GM18502 (cell line): ENCODE results near the gene QRICH2.
"Not testable (repeated sequence)": the region's sequence is repeated elsewhere in the genome, so short reads cannot be mapped to it uniquely, and the experiment has no call there.

Experiments
- ATAC-seq: cut with Tn5 transposase; IDR thresholded peaks from one replicate; pipeline ENCODE4 v1.9.1; 2021; ENCODE audit warnings: mild to moderate bottlenecking; ENCODE audit not compliant: unreplicated experiment, poor library complexity

QRICH2 gene, protein sequence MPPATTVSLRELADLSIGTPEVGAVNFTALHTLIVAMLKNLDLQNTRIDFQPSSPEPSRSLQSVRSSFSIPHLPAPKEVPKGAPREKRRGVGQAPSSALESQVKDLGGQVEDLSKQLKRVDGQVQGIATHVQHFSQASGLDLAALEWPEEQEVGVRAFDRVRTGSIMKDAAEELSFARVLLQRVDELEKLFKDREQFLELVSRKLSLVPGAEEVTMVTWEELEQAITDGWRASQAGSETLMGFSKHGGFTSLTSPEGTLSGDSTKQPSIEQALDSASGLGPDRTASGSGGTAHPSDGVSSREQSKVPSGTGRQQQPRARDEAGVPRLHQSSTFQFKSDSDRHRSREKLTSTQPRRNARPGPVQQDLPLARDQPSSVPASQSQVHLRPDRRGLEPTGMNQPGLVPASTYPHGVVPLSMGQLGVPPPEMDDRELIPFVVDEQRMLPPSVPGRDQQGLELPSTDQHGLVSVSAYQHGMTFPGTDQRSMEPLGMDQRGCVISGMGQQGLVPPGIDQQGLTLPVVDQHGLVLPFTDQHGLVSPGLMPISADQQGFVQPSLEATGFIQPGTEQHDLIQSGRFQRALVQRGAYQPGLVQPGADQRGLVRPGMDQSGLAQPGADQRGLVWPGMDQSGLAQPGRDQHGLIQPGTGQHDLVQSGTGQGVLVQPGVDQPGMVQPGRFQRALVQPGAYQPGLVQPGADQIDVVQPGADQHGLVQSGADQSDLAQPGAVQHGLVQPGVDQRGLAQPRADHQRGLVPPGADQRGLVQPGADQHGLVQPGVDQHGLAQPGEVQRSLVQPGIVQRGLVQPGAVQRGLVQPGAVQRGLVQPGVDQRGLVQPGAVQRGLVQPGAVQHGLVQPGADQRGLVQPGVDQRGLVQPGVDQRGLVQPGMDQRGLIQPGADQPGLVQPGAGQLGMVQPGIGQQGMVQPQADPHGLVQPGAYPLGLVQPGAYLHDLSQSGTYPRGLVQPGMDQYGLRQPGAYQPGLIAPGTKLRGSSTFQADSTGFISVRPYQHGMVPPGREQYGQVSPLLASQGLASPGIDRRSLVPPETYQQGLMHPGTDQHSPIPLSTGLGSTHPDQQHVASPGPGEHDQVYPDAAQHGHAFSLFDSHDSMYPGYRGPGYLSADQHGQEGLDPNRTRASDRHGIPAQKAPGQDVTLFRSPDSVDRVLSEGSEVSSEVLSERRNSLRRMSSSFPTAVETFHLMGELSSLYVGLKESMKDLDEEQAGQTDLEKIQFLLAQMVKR (N-terminal part only)

DNA sequence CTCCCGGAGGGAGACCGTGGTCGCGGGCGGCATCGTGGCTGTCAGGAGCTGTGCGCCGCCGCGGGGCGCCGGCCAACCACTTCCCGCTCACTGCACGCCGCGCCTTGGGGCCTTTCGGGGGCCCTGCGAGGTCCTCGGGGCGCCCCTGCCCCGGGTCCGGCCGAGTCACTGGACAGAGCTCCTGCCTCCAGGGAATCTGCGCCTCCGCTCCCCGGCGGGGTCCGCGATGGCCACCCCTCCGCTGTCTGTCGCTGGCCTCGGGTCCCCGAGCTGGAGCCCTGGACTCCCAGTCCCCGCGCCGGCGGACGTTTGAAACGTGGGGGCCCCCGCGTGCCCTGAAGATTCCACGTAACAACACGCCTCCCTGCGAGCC lies at the start of gene QRICH2:
QRICH2 (minus strand) TSS at position 311 of the 373 bp plus-strand sequence; CDS start at position 33, 278 bp downstream.
- ATAC-seq: no peak

DNA sequence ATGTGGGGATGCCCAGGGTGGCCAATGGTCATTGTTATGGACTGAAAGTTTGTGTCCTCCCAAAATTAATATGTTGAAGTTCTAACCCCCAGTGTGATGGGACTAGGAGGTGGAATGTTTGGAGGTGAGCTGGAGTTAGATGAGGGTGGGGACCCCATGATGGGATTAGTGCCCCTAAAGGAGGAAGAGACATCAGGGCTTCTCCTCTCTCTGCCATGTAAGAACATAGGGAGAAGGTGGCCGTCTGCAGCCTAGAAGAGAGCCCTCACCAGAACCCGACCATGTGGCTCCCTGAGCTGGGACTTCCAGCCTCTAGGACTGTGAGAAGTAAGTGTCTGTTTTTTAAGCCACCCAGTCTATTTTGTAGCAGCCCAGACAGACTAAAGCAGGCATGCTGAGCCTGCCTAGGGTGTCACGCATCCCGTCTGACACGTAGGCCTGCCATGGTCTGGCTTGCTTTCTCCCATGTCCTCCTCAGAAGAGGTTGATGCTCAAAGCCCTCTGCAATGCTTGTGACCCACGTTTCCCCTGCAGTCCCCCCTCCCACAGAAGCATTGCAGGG lies 49.6 kb upstream of the QRICH2 start:
- ATAC-seq: no peak

DNA sequence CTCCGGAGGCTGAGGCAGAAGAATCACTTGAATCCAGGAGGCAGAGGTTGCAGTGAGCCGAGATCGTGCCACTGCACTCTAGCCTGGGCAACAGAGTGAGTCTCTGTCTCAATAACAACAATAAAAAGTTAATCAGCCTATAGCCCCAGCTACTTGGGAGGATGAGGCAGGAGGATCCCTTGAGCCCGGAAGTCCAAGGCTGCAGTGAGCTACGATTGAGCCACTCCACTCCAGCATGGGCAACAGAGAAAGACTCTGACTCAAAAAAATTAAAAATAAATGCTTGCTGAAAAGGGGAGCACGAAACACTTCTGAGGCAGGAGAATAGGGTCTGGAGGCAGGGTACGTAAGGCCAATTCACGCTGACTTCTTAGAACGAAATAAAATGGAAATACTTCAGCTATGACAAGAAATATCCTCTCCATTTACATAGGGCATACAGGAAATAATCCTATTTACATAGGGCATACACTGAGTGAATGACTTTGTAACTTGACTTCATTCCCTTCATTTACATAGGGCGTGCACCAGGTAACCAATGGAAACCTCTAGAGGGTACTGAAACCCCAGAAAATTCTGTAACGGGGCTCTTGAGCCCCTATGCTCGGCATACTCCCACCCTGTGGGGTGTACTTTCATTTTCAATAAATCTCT lies 48.9 kb upstream of the QRICH2 start:
- ATAC-seq: no peak

DNA sequence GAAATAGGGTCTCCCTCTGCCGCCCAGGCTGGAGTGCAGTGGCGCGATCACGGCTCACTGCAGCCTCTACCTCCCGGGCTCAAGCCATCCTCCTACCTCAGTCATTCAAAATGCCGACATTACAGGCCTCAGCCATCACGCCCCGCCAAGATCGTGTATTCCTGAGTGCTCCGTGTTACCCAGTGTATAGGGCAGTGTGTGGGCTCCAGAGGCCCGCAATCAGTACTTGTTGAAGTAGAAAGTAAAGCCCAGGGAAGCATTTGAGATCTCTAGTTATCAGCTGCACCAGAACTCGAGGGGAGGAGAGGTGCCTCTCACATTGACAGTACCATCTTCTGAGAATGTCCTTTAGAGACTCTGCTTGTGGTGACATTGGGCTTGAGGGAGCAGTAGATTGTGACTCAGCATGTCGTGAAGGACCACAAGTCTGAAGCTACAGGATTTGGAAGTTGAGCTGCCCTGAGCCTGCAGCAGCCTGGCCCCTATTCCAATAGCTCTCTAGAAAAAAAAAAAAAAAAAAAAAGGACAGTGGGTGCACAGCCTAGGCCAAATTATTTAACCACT lies 46.8 kb upstream of the QRICH2 start:
- no peak for ATAC-seq

DNA sequence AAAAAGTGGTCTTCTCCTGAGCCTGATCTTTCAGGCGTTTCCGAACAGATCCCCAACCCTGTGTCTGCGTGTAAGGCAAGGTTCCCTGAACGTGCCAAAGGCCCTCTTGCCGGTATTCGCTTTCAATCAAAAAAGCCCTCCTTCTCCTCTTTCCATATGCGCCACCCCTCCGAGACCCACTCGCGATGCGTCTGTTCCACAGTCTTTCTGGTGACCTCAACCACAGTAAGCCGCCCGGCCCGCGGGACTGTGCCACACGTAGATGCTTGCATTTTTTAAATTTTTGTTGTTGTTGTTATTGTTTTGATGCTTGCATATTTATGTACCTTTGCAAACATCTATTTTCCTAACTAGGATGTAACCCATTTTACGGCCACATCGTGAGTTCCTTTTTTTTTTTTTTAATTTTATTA lies 46.2 kb upstream of the QRICH2 start:
- ATAC-seq: no peak

DNA sequence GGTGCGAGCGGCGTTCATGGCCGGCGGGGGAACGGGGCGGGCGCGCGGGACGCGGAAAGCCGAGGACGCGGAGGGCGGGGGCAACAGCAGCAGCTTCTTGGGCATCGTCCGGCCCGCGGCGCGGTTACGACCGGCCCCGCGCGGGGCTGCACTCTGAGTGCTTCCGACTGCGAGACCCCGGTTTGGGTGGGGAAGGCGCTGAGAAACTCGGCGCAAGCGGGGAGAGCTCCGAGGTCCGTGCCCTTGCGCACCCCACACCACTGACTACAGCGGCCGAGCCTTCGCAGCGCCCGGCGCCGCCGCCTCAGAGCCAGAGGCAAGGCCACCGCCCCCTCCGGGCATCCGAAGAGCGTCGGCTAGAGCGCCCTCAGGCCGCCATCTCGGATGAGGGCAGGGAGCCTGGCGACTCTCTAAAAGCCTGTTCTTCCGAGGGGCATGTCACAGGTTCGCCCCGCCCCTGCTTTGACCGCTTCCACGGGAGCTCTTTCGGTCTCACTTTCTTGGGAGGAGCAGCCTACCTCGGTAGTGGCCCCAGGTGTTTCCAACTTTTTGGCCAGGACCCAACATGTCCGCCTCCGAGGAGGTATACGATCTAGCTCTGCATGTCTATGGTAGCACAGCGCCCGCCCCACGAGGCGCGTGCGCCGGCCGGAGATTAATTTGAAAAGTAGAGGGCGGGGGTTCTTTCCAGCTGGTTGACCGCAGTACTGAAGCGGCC lies 45.7 kb upstream of the QRICH2 start, which contains the start of gene PRPSAP1:
PRPSAP1 (minus strand) TSS at position 318 of the 718 bp plus-strand sequence; CDS start at position 105, 213 bp downstream.
- peak; percentile 85 for ATAC-seq

DNA sequence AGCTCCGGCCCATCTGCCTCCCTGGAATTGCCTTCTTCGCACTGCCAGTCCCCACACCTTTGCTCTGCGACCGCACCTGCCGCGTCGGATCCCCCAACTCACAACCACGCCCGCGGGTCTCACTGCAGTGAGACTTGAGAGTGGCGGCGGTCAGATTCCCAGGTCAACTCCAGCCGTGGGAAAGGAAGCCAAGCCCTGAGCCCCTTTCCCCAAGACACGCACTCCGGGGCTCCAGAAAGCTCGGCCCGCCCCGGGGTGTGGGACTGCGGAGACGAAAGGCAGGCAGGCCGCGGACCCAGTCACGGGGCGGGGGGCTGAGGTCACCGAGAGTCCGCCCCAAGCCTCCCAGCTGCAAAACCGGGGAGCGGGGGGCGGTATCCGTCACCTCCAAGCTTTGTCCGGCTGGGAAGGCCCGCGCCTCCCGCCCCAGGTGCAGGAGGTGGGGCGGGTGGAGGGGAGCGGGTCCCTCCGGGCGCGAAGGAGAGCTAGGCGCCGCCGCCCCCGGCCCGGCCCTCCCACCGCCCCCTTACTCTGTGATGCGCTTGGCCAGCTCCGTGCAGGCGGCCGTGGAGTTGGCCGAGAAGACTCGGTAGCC lies 45.0 kb upstream of the QRICH2 start:
- peak; percentile 19 for ATAC-seq

DNA sequence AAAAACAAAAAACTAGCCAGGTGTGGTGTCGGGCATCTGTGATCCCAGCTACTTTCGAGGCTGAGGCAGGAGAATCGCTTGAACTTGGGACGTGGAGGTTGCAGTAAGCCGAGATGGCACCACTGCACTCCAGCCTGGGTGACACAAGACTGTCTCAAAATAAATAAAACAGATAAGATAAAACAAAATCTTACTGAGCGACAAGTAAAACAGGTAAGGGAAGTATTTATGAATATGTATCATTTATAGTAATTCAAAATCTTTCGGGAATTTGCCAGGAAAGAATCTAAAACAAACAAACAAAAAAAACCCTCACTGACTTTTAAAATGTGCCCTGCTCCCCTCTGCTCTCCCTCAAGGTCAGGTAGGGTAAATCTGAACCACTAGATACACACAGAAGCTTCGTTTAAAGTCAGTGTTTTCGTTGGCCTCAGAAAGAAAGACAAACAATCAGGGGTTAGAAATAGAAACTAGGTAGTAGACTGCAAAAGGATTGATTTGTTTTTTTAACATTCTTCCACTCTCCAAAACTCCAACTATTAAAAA lies 43.5 kb upstream of the QRICH2 start:
- ATAC-seq: no peak

DNA sequence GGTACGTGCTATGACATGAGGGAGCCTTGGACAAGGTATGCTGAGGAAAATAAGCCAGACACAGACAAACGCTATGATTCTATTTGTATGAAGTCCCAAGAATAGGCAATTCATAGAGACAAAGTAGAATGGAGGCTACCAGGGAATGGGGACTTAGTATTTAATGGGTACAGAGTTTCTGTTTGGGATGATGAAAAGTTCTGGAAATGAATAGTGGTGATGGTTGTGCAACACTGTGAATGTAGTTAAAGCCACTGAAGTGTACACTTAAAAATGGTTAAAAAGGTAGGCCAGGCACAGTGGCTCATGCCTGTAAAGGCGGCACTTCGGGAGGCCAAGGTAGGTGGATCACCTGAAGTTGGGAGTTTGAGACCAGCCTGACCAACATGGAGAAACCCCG lies 42.4 kb upstream of the QRICH2 start:
- ATAC-seq: no peak

DNA sequence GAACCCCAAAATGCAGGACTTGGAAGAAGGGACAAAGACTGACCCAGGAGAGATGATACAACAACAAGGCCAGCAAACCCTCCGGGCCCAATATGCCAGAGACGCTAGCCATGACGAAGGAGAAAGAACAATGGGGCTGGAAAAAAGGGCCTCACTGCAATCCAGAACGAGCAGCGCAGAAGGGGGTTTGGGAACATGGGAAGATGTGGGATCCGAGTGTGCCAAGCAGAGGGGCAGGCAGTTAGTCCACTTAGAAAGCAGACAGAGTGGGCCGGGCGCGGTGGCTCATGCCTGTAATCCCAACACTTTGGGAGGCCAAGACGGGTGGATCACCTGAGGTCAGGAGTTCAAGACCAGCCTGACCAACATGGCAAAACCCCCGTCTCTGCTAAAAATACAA lies 38.9 kb upstream of the QRICH2 start:
- not testable (repeated sequence) for ATAC-seq

DNA sequence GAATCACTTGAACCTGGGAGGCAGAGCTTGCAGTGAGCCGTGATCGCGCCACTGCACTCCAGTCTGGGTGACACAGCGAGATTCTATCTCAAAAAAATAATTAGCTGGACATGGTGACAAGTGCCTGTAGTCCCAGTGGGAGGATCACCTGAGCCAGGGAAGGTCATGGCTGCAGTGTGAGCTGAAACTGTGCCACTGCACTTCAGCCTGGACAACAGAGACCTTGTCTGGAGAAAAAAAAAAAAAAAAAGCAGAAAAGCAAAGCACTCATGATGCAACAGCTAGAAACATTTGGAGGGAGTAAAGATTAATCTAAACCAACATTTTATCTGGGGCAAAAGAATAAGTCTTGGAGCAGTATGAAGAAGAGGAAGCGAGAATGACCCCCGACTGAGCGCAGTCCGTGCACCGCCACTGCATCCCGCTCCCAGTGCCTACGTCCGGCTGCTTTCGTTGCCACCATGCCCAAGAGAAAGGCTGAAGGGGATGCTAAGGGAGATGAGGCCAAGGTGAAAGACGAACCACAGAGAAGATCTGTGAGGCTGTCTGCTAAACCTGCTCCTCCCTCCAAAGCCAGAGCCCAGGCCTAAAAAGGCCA lies 37.4 kb upstream of the QRICH2 start:
- ATAC-seq: no peak

DNA sequence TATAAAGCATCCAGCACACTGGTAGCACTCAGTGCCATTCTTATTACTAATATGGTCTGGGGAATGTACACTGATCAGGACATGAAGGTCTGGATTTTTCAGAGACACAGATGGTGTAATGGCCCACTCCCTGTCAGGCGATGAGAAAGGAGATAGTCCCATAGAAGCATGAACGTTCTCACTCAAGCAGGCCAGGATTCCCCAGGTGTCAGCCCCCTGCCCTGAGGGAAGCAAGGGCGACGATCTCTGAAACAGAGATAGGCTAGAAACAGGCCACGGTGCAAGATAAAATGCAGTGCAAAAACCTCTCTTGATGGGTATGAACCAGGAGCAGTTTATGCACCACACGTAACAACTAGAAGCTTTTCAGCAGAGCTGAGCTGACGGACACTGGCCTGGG lies 35.0 kb upstream of the QRICH2 start:
- no peak for ATAC-seq

DNA sequence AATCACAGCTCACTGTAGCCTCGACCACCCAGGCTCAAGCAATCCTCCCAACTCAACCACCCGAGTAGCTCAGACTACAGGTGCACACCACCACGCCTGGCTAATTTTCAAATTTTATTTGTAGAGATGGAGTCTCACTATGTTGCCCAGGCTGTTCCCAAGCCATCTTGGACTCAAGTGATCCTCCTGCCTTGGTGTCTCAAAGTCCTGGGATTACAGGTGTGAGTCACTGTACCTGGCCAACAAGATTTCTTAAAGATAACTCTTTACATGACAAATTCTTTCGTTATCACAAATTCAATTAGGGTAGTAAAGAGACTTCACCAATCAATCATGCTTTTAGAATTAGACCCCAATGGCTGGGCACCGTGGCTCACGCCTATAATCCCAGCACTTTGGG lies 33.2 kb upstream of the QRICH2 start:
- ATAC-seq: no peak

DNA sequence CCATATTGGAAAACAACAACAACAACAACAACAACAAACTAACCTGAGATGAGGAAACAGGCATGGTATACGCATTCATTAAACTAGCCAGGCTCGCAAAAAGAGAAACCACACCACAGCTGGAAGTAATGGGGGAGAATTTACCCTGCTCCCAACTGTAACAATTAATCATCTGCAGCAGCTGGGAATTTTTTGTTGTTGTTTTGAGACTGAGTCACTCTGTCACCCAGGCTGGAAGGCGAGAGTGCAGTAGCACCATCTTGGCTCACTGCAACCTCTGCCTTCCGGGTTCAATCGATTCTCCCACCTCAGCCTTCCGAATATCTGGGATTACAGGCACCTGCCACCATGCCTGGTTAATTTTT lies 29.3 kb upstream of the QRICH2 start:
- no peak for ATAC-seq

DNA sequence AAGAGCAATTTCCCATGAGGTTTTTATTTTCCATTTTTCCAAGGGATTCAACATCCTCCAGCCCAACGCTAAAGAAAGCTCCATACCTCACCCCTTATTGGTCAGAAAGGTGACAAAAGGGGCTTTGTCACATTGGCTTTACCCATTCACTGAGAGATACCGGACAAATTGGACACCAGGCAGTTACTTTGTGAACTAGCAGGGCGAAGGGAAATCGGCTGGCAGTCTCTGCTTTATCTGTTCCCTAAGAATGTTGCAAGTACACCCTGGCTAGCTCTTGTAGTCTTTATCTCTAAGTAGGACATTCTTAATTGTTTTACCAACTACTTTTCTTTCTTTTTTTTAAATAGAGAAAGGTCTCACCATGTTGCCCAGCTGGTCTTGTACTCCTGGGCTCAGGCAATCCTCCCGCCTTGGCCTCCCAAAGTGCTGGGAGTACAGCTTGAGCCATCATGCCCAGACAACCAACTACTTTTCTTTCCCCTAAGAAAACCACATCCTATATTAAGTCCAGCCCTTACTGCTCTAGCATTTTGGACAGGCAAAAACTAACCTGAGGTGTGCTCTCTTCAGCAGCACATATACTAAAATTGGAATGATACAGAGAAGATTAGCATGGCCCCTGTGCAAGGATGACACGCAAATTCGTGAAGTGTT lies 28.8 kb upstream of the QRICH2 start:
- ATAC-seq: no peak

DNA sequence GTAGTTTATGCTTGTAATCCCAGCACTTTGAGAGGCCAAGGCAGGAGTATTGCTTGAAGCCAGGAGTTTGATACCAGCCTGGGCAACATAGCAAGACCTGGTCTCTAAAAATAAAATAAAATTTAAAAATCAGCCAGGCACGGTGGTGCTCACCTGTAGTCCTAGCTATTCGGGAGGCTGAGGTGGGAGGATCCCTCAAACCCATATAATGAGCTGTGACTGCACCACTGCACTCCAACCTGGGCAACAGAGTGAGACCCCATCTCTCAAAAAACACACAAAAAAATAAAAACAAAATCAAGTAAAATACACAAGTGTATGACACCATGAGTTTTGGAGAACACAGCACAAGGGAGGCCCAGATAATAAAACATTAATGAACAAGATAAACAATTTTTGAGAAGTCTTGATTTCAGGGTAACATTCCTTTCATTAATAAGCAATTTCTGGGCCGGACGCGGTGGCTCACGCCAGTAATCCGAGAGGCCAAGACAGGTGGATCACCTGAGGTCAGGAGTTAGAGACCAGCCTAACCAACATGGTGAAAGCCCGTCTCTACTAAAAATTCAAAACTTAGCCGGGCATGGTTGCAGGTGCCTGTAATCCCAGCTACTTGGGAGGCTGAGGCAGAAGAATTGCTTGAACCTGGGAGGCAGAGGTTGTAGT lies 27.8 kb upstream of the QRICH2 start:
- no peak for ATAC-seq
